DND-41 (cell line): ENCODE results near the gene STEAP4.

Source experiments
- ATAC-seq: fragments of 200-7000 bp; cut with Tn5 transposase; 3 replicates; pipeline ENCODE4 v1.9.1; 2021; ENCODE audit warnings: low read depth; ENCODE audit not compliant: insufficient read depth
- DNase-seq: peaks from one replicate; pipeline ENCODE4 v3.0.0-alpha.2; 2020
- H2AFZ ChIP-seq: 2 replicates; pipeline ENCODE4 v1.6.0; 2012; ENCODE audit warnings: low read depth, low read length
- H3K27ac ChIP-seq: 2 replicates; pipeline ENCODE4 v1.5.1; 2012; ENCODE audit warnings: low read length, inconsistent platforms
- H3K27me3 ChIP-seq: fragments of 200-600 bp; sonication (generic); 2 replicates; pipeline ENCODE4 v1.6.0; 2012; ENCODE audit warnings: low read length, mild to moderate bottlenecking, inconsistent platforms; ENCODE audit not compliant: insufficient read depth, poor library complexity
- H3K36me3 ChIP-seq: 2 replicates; pipeline ENCODE4 v1.5.1; 2012; ENCODE audit warnings: low read length, inconsistent platforms; ENCODE audit not compliant: insufficient read depth
- H3K4me1 ChIP-seq: 2 replicates; pipeline ENCODE4 v1.5.1; 2012; ENCODE audit warnings: mild to moderate bottlenecking, low read length; ENCODE audit not compliant: insufficient read depth
- H3K4me2 ChIP-seq: 2 replicates; pipeline ENCODE4 v1.6.0; 2012; ENCODE audit warnings: mild to moderate bottlenecking, moderate library complexity, low read length, inconsistent platforms; ENCODE audit not compliant: insufficient read depth
- H3K4me3 ChIP-seq, 2 experiments: fragments of 200-600 bp in 1 of 2; shearing (Covaris generic) in 1 of 2; 2 replicates each; pipeline ENCODE4 v1.5.1; 2012 to 2016; ENCODE audit warnings: inconsistent platforms in 2 of 2, low read length in 2 of 2, mild to moderate bottlenecking in 2 of 2, low read depth in 1 of 2, moderate library complexity in 1 of 2
- H3K79me2 ChIP-seq: 2 replicates; pipeline ENCODE4 v1.6.0; 2012; ENCODE audit warnings: low read length, inconsistent platforms; ENCODE audit not compliant: insufficient read depth
- H3K9ac ChIP-seq: 2 replicates; pipeline ENCODE4 v1.6.0; 2012; ENCODE audit warnings: low read depth, mild to moderate bottlenecking, inconsistent platforms, low read length, moderate library complexity
- H3K9me3 ChIP-seq: 2 replicates; pipeline ENCODE4 v1.5.1; 2012; ENCODE audit warnings: low read length, moderate library complexity, mild to moderate bottlenecking, inconsistent platforms; ENCODE audit not compliant: insufficient read depth, severe bottlenecking
- H4K20me1 ChIP-seq: 2 replicates; pipeline ENCODE4 v1.6.0; 2012; ENCODE audit warnings: low read length; ENCODE audit not compliant: insufficient read depth
- CTCF ChIP-seq: IDR thresholded peaks from 2 replicates; pipeline ENCODE4 v1.5.1; 2012; ENCODE audit warnings: borderline replicate concordance, low read length, moderate library complexity, mild to moderate bottlenecking; ENCODE audit not compliant: poor library complexity, severe bottlenecking; ENCODE audit errors: extremely low read depth
- EZH2 ChIP-seq: IDR thresholded peaks from 3 replicates; pipeline ENCODE4 v1.6.1; 2012; ENCODE audit warnings: borderline replicate concordance, low read depth, mild to moderate bottlenecking, moderate library complexity, low read length, inconsistent platforms; ENCODE audit not compliant: severe bottlenecking

The STEAP4 gene

GRCh38 chr7:88347090-88347489 is 40.4 kb upstream of the STEAP4 start:
- H3K4me3 ChIP-seq = no peak overlapping the region
- no peaks in the 10 kb centered on the region for H3K36me3 ChIP-seq
- no peaks in the 10 kb centered on the region for H4K20me1 ChIP-seq
- no peak for ATAC-seq
- no peak overlapping the region for H3K9ac ChIP-seq
- no peak for DNase-seq
- no peaks in the 10 kb centered on the region for H3K9me3 ChIP-seq
- H3K27ac ChIP-seq = no peak overlapping the region
- no peak overlapping the region for H3K4me2 ChIP-seq
- H2AFZ ChIP-seq = no peak overlapping the region
- TF ChIP-seq CTCF = no peak
- no peak for TF ChIP-seq EZH2
- H3K4me1 ChIP-seq = no peaks in the 10 kb centered on the region
- H3K27me3 ChIP-seq = peaks cover 4% of the 10 kb centered on the region
- no peaks in the 10 kb centered on the region for H3K79me2 ChIP-seq

DNA sequence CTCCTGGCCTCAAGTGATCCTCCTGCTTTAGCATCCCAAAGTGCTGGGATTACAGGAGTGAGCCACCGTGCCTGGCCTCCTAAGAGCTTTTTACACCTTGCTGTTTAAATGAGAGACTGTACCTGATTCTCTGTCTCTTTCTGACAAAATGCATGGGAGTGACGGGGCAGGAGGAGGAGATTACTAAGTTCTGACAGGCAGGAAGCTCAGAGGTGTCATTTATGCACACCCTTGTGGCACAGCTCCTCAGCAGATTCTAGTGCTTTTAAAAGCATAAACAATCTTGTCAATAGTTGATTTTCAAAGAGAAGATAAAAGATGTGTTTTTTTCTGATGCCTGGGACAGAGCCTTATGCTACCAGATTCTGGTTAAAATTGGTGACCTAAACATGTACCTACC is 39.7 kb upstream of the STEAP4 start:
- Histone ChIP-seq H3K9me3 (no peaks in the 10 kb centered on the region), H3K9ac (no peak overlapping the region), H3K36me3 (no peaks in the 10 kb centered on the region), H3K4me1 (no peaks in the 10 kb centered on the region), H3K27ac (no peak overlapping the region), H3K4me2 (no peak overlapping the region), H3K4me3 (no peak overlapping the region), H2AFZ (no peak overlapping the region), H3K79me2 (no peaks in the 10 kb centered on the region), H3K27me3 (peaks cover 4% of the 10 kb centered on the region), H4K20me1 (no peaks in the 10 kb centered on the region)
- TF ChIP-seq EZH2 (no peak), CTCF (no peak)
- ATAC-seq (no peak), DNase-seq (no peak)

GRCh38 chr7:88344956-88345832 is 38.5 kb upstream of the STEAP4 start:
- peaks cover 4% of the 10 kb centered on the region for H3K27me3 ChIP-seq
- H3K4me3 ChIP-seq = no peak overlapping the region
- H3K9ac ChIP-seq = no peak overlapping the region
- peak; percentile 35; the same call in 1 of the 3 replicates for ATAC-seq
- no peaks in the 10 kb centered on the region for H3K36me3 ChIP-seq
- TF ChIP-seq EZH2 = no peak
- TF ChIP-seq CTCF = peak; percentile 26
- no peaks in the 10 kb centered on the region for H3K79me2 ChIP-seq
- DNase-seq = peak; percentile 7
- no peaks in the 10 kb centered on the region for H3K4me1 ChIP-seq
- no peaks in the 10 kb centered on the region for H3K9me3 ChIP-seq
- no peak overlapping the region for H3K4me2 ChIP-seq
- no peak overlapping the region for H3K27ac ChIP-seq
- H4K20me1 ChIP-seq = no peaks in the 10 kb centered on the region
- H2AFZ ChIP-seq = no peak overlapping the region
